Upper lobe of left lung (tissue), 4 donors: Measurements from ENCODE around the gene NEDD4L.

ENCODE experiments used
- EP300 ChIP-seq, 4 donors: sonication (generic); formaldehyde crosslinking; IDR thresholded peaks; one replicate each; pipeline ENCODE4 v1.5.1; 2017; ENCODE audit warnings: antibody characterized with exemption in 4 of 4, control low read depth in 2 of 4
- TF ChIP-seq, protein P1 (sequence below), 6 experiments: fragments of 450-650 bp in 4 of 6; fragments of 200-600 bp in 2 of 6; sonication (generic) in 2 of 6; IDR thresholded peaks; one replicate each; pipeline ENCODE4 v1.5.1; 2016 to 2019; ENCODE audit warnings: antibody characterized with exemption in 6 of 6

GRCh38 chr18:58390399-58390798 is 346.4 kb downstream of the NEDD4L start:
- no peak for TF ChIP-seq EP300 (IDR thresholded peaks at IDR 0.05)
- TF ChIP-seq, protein P1, sequence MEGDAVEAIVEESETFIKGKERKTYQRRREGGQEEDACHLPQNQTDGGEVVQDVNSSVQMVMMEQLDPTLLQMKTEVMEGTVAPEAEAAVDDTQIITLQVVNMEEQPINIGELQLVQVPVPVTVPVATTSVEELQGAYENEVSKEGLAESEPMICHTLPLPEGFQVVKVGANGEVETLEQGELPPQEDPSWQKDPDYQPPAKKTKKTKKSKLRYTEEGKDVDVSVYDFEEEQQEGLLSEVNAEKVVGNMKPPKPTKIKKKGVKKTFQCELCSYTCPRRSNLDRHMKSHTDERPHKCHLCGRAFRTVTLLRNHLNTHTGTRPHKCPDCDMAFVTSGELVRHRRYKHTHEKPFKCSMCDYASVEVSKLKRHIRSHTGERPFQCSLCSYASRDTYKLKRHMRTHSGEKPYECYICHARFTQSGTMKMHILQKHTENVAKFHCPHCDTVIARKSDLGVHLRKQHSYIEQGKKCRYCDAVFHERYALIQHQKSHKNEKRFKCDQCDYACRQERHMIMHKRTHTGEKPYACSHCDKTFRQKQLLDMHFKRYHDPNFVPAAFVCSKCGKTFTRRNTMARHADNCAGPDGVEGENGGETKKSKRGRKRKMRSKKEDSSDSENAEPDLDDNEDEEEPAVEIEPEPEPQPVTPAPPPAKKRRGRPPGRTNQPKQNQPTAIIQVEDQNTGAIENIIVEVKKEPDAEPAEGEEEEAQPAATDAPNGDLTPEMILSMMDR (IDR thresholded peaks at IDR 0.05): no peak
